Right lobe of liver (tissue), 6 donors: Measurements from ENCODE around the gene DEUP1. TPM values are rescaled to one million over a fixed set of nuclear protein-coding genes. Genes with fewer than 3 reads are reported as not detected.

Source experiments
- ATAC-seq, 4 donors: fragments of 200-7000 bp; cut with Tn5 transposase; one replicate each; pipeline ENCODE4 v1.9.1; 2020; ENCODE audit warnings: mild to moderate bottlenecking in 4 of 4, moderate library complexity in 4 of 4
- DNase-seq, 3 donors: peaks; one replicate each; pipeline ENCODE4 v3.0.0-alpha.2; 2020
- H3K27ac ChIP-seq, 3 donors: fragments of 200-600 bp; one replicate each; pipeline ENCODE4 v1.8.0; 2022
- H3K27me3 ChIP-seq, 2 donors: fragments of 200-600 bp; one replicate each; pipeline ENCODE4 v1.8.0; 2022
- H3K36me3 ChIP-seq, 4 donors: fragments of 200-600 bp; sonication (generic) in 1 of 4; one replicate each; pipeline versions ENCODE4 v1.5.1 to v1.8.0; 2017 to 2022; ENCODE audit warnings: control low read depth in 1 of 4
- H3K4me1 ChIP-seq, 4 donors: fragments of 200-600 bp; sonication (generic) in 1 of 4; one replicate each; pipeline versions ENCODE4 v1.5.1 to v1.8.0; 2017 to 2022; ENCODE audit warnings: control low read depth in 1 of 4
- H3K4me3 ChIP-seq, 3 donors: fragments of 200-600 bp; one replicate each; pipeline ENCODE4 v1.8.0; 2022
- H3K9me3 ChIP-seq, 4 donors: fragments of 200-600 bp; sonication (generic) in 1 of 4; one replicate each; pipeline versions ENCODE4 v1.5.1 to v1.8.0; 2017 to 2022; ENCODE audit warnings: control low read depth in 1 of 4
- POLR2A ChIP-seq: fragments of 450-650 bp; IDR thresholded peaks from one replicate; pipeline ENCODE4 v1.6.1; 2017; ENCODE audit warnings: antibody characterized with exemption, mild to moderate bottlenecking
- WGBS: methylation state at CpG from one replicate; pipeline ENCODE4 v1.1.6; 2018; ENCODE audit warnings: low coverage, low lambda C conversion rate; ENCODE audit not compliant: insufficient coverage; ENCODE audit errors: missing lambda C conversion rate; 5-methylcytosine and 5-hydroxymethylcytosine counted together
- intact Hi-C, 2 donors: fragments of 100-400 bp; cut with DNase I; formaldehyde crosslinking; loops; one replicate each; pipeline versions ENCODE4 v1.11.2 to v1.14.1; 2022
- long read RNA-seq: library from polyadenylated mRNA; unstranded; transcript quantifications from one replicate; pipeline ENCODE4 v2.0.0, GENCODE V29; 2019
- total RNA-seq, 6 experiments: library from RNA; depleted of rRNA in 2 of 6; stranded (reverse); fragments of >200 nt in 2 of 6; fragmentation: NEBNext Ultra II Directional in 3 of 6; extraction: Animal tissue kit (Norgen Biotek cat#: 25700) in 3 of 6; gene quantifications; one replicate each; pipeline versions ENCODE4 v1.1.0 to v1.2.4, GENCODE V29; 2016 to 2023
- TF ChIP-seq, protein P1 (sequence below), 4 donors: fragments of 200-600 bp in 3 of 4; fragments of 450-650 bp in 1 of 4; IDR thresholded peaks; one replicate each; pipeline versions ENCODE4 v1.5.1 to v1.8.0; 2016 to 2022; ENCODE audit warnings: antibody characterized with exemption in 4 of 4, mild to moderate bottlenecking in 2 of 4
- donor health status: DM: no; HTN: yes; CAD: no.
- donor health status: DM: no; HTN: no; CAD: no.
- donor health status: DM: no; HTN: no; CAD: no.
- donor health status: DM: no; HTN: yes; CAD: no.
- donor health status: DM: no; HTN: yes; CAD: no.

DEUP1 gene, protein sequence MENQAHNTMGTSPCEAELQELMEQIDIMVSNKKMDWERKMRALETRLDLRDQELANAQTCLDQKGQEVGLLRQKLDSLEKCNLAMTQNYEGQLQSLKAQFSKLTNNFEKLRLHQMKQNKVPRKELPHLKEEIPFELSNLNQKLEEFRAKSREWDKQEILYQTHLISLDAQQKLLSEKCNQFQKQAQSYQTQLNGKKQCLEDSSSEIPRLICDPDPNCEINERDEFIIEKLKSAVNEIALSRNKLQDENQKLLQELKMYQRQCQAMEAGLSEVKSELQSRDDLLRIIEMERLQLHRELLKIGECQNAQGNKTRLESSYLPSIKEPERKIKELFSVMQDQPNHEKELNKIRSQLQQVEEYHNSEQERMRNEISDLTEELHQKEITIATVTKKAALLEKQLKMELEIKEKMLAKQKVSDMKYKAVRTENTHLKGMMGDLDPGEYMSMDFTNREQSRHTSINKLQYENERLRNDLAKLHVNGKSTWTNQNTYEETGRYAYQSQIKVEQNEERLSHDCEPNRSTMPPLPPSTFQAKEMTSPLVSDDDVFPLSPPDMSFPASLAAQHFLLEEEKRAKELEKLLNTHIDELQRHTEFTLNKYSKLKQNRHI
- total RNA-seq, result not detected
- long read RNA-seq, result 0 reads

DNA sequence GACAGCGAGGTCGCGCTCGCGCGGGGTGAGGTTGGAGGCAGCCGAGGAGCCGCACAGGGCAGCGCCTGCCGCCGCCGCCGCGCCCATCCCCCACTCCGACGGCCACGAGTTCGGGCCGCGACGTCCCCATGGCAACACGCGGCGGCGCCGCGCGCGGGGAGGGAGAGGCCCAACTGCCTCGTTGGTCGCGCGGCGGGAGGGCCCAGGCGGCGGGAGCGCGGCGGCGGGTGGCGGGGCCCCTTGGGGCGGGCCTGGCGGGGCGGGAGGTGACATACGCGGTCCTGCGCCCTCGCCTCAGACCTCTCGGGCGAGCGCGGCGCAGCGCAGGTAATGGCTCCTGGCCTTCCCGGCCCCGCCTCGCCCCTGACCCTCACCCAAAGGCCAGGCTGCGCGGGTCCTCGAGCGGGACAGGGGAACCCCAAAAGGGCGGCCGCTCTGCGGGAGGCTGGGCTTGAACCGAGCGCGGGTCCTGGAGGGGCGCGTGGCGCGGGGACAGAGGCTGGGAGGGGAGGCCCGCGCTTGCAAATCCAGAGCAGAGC, at the start of gene DEUP1:
Gene DEUP1, plus strand, starts transcription at position 297 of the 539 bp plus-strand sequence. CDS start 1,518 bp downstream, outside the sequence.
- WGBS, result 0% methylated on average over 18 of the region's 73 CpGs
- intact Hi-C loops, result no loop called here
- Histone ChIP-seq H3K4me3 (peak within 1 kb of the TSS; percentile 14 to 40 (median 17)), H3K36me3 (no peaks in the 10 kb centered on the region), H3K27me3 (peaks cover 0 to 6% of the 10 kb centered on the region in 2 donors), H3K4me1 (peaks cover 0 to 5% (median 0%) of the 10 kb centered on the region in 4 donors), H3K9me3 (no peaks in the 10 kb centered on the region), H3K27ac (no peak within 1 kb of the TSS)
- TF ChIP-seq, protein P1, sequence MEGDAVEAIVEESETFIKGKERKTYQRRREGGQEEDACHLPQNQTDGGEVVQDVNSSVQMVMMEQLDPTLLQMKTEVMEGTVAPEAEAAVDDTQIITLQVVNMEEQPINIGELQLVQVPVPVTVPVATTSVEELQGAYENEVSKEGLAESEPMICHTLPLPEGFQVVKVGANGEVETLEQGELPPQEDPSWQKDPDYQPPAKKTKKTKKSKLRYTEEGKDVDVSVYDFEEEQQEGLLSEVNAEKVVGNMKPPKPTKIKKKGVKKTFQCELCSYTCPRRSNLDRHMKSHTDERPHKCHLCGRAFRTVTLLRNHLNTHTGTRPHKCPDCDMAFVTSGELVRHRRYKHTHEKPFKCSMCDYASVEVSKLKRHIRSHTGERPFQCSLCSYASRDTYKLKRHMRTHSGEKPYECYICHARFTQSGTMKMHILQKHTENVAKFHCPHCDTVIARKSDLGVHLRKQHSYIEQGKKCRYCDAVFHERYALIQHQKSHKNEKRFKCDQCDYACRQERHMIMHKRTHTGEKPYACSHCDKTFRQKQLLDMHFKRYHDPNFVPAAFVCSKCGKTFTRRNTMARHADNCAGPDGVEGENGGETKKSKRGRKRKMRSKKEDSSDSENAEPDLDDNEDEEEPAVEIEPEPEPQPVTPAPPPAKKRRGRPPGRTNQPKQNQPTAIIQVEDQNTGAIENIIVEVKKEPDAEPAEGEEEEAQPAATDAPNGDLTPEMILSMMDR (IDR thresholded peaks at IDR 0.05), result no peak
- TF ChIP-seq POLR2A, result no peak
- DNase-seq (peak in 2 of 3 donors; percentile 44 to 62), ATAC-seq (peak; percentile 61 to 89 (median 74))

DNA sequence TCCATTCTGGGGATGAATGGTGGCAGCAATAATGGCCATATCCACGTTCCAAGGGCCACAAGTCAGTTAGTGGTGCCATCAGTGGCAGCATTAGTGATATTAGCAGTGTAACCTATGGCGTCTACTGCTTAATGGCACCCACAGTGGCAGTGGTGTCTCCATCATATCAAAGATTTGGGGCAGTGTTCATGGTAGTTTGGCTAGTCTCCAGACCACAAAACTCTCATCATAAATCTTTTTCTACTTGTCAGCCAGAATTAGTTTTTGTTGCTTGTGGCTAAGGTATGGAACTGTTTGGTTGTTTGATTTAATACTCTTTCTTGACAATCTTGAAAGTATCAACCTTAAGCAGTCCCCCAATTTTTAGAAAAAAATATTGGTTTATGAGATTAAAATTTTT, 45.1 kb upstream of the DEUP1 start:
- H3K9me3 ChIP-seq, result no peaks in the 10 kb centered on the region
- H3K27me3 ChIP-seq, result no peaks in the 10 kb centered on the region
- 33% methylated on average over 1 of the region's 2 CpGs for WGBS
- intact Hi-C loops, result no loop called here
- H3K36me3 ChIP-seq, result no peaks in the 10 kb centered on the region
- no peak overlapping the region for H3K27ac ChIP-seq
- no peaks in the 10 kb centered on the region for H3K4me1 ChIP-seq
- TF ChIP-seq, protein P1 (IDR thresholded peaks at IDR 0.05), result no peak
- no peak for TF ChIP-seq POLR2A
- DNase-seq (no peak), ATAC-seq (no peak)
- H3K4me3 ChIP-seq, result no peak overlapping the region

DNA sequence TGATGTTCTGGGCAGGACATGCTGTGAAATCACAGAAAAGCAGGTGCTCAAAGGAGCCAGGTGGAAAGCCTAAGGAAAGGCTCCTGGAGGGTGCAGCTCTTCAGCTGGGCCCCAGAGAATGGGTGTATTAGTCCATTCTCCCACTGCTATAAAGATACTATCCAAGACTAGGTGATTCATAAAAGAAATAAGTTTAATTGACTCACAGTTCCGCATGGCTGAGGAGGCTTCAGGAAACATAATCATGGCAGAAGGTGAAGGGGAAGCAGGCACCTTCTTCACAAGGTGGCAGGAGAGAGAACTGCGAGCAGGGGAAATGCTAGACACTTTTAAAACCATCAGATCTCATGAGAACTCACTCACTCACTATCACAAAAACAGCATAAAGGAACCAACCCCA, 43.1 kb upstream of the DEUP1 start:
- TF ChIP-seq, protein P1 (IDR thresholded peaks at IDR 0.05), result no peak
- TF ChIP-seq POLR2A, result no peak
- intact Hi-C loops, result no loop called here

DNA sequence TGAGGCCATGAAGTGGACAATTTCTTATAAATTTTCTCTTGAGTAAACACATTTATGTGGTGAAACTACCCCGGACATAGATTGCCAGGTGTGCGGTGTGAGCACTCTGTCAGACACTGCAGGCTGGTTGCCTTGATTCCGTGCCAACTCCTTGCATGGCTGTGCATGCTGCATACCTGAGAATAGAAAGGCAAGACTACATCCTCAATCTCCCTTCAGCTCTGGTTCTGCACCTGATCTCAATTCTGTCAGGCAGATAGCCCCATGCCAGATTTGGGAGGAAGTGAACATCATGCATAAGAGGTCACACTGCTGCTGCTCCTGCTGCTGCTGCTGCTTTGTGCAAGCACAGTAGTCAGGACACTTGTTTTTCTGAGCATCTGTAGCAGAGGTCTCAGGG, 42.5 kb upstream of the DEUP1 start:
- Histone ChIP-seq H3K27ac (no peak overlapping the region), H3K4me3 (no peak overlapping the region), H3K4me1 (no peaks in the 10 kb centered on the region), H3K27me3 (no peaks in the 10 kb centered on the region), H3K9me3 (no peaks in the 10 kb centered on the region), H3K36me3 (no peaks in the 10 kb centered on the region)
- WGBS, result 100% methylated on average over 1 of the region's 3 CpGs
- TF ChIP-seq POLR2A, result no peak
- TF ChIP-seq, protein P1 (IDR thresholded peaks at IDR 0.05), result no peak
- intact Hi-C loops, result no loop called here
- DNase-seq (no peak), ATAC-seq (no peak)

More for the DNA sequence above, 43.1 kb upstream of the DEUP1 start:
- WGBS, result 86% methylated on average over 1 of the region's 2 CpGs
- H3K27ac ChIP-seq, result no peak overlapping the region
- ATAC-seq, result no peak
- H3K9me3 ChIP-seq, result no peaks in the 10 kb centered on the region
- H3K4me3 ChIP-seq, result no peak overlapping the region
- no peaks in the 10 kb centered on the region for H3K36me3 ChIP-seq
- H3K4me1 ChIP-seq, result no peaks in the 10 kb centered on the region
- DNase-seq, result no peak
- H3K27me3 ChIP-seq, result no peaks in the 10 kb centered on the region
